Sciatic nerve (tissue), 2 donors: ENCODE data around the gene CHMP2B. TPM values are rescaled to one million over a fixed set of nuclear protein-coding genes. Genes with fewer than 3 reads are reported as not detected.

Source experiments
- ATAC-seq: fragments of 200-7000 bp; cut with Tn5 transposase; one replicate; pipeline ENCODE4 v1.9.1; 2020; ENCODE audit warnings: mild to moderate bottlenecking, moderate library complexity
- DNase-seq: peaks from one replicate; pipeline ENCODE4 v3.0.0-alpha.2; 2020; ENCODE audit warnings: low spot score
- intact Hi-C: fragments of 100-400 bp; cut with DNase I; formaldehyde crosslinking; loops from one replicate; pipeline ENCODE4 v1.14.2; 2022
- total RNA-seq: library from RNA; stranded (reverse); fragmentation: NEBNext Ultra II Directional; extraction: Animal tissue kit (Norgen Biotek cat#: 25700); gene quantifications from one replicate; pipeline ENCODE4 v1.2.1, GENCODE V29; 2021
- donor health status: DM: no; HTN: no; CAD: no.
- donor health status: DM: no; HTN: no; CAD: no.

Gene CHMP2B
- total RNA-seq: 39.1 TPM

- intact Hi-C loops: no loop called here
- peak; percentile 98 for ATAC-seq
Measured at GRCh38 chr3:87227104-87227834, at the start of gene CHMP2B. Gene CHMP2B (plus strand): TSS chr3:87227309. CDS start chr3:87227523, 214 bp downstream.

GRCh38 chr3:87179642-87180041 is 47.5 kb upstream of the CHMP2B start:
- intact Hi-C loops: no loop called here
- DNase-seq (no peak), ATAC-seq (no peak)

More at GRCh38 chr3:87227104-87227834, at the start of gene CHMP2B:
- DNase-seq: peak; percentile 96

GRCh38 chr3:87181551-87181950 is 45.6 kb upstream of the CHMP2B start:
- intact Hi-C loops: no loop called here
- ATAC-seq: no peak
- no peak for DNase-seq

- intact Hi-C loops: no loop called here
- no peak for DNase-seq
- ATAC-seq: no peak
Measured at GRCh38 chr3:87182023-87182422, 45.1 kb upstream of the CHMP2B start.

- intact Hi-C loops: no loop called here
- DNase-seq (no peak), ATAC-seq (no peak)
Measured at GRCh38 chr3:87186608-87187159, 40.4 kb upstream of the CHMP2B start.

- no peak for ATAC-seq
- intact Hi-C loops: no loop called here
Measured at GRCh38 chr3:87191175-87191574, 35.9 kb upstream of the CHMP2B start.

GRCh38 chr3:87191641-87192040 is 35.5 kb upstream of the CHMP2B start:
- no peak for ATAC-seq
- intact Hi-C loops: no loop called here
- no peak for DNase-seq

More at GRCh38 chr3:87191175-87191574, 35.9 kb upstream of the CHMP2B start:
- DNase-seq: no peak

GRCh38 chr3:87196879-87197278 is 30.2 kb upstream of the CHMP2B start:
- ATAC-seq (no peak), DNase-seq (no peak)
- intact Hi-C loops: no loop called here

- DNase-seq: no peak
- intact Hi-C loops: no loop called here
- no peak for ATAC-seq
Measured at GRCh38 chr3:87197531-87197930, 29.6 kb upstream of the CHMP2B start.

- intact Hi-C loops: no loop called here
- DNase-seq (no peak), ATAC-seq (no peak)
Measured at GRCh38 chr3:87198774-87199173, 28.3 kb upstream of the CHMP2B start.

GRCh38 chr3:87199628-87200027 is 27.5 kb upstream of the CHMP2B start:
- ATAC-seq (no peak), DNase-seq (no peak)
- intact Hi-C loops: no loop called here

- ATAC-seq: no peak
- intact Hi-C loops: no loop called here
- DNase-seq: no peak
Measured at GRCh38 chr3:87200060-87200647, 27.0 kb upstream of the CHMP2B start.

GRCh38 chr3:87201727-87202126 is 25.4 kb upstream of the CHMP2B start:
- intact Hi-C loops: no loop called here
- no peak for DNase-seq
- no peak for ATAC-seq

- DNase-seq: no peak
- intact Hi-C loops: no loop called here
- no peak for ATAC-seq
Measured at GRCh38 chr3:87203809-87204208, 23.3 kb upstream of the CHMP2B start.

GRCh38 chr3:87206070-87206469 is 21.0 kb upstream of the CHMP2B start:
- ATAC-seq (no peak), DNase-seq (no peak)
- intact Hi-C loops: no loop called here

GRCh38 chr3:87206635-87207034 is 20.5 kb upstream of the CHMP2B start:
- intact Hi-C loops: no loop called here
- no peak for DNase-seq
- ATAC-seq: no peak

- intact Hi-C loops: no loop called here
- ATAC-seq (no peak), DNase-seq (no peak)
Measured at GRCh38 chr3:87207460-87207859, 19.6 kb upstream of the CHMP2B start.

- DNase-seq: no peak
- no peak for ATAC-seq
- intact Hi-C loops: no loop called here
Measured at GRCh38 chr3:87209111-87209510, 18.0 kb upstream of the CHMP2B start.

GRCh38 chr3:87218560-87218959 is 8.5 kb upstream of the CHMP2B start:
- DNase-seq (no peak), ATAC-seq (no peak)
- intact Hi-C loops: no loop called here

GRCh38 chr3:87219611-87220010 is 7.5 kb upstream of the CHMP2B start:
- DNase-seq: no peak
- intact Hi-C loops: no loop called here
- ATAC-seq: no peak

- no peak for ATAC-seq
- intact Hi-C loops: no loop called here
- no peak for DNase-seq
Measured at GRCh38 chr3:87225659-87226058, 1.4 kb upstream of the CHMP2B start.
